Measurements from ENCODE around the gene ABCC10.
"Not testable (repeated sequence)": the region's sequence is repeated elsewhere in the genome, so short reads cannot be mapped to it uniquely, and the experiment has no call there.

The ABCC10 gene, protein sequence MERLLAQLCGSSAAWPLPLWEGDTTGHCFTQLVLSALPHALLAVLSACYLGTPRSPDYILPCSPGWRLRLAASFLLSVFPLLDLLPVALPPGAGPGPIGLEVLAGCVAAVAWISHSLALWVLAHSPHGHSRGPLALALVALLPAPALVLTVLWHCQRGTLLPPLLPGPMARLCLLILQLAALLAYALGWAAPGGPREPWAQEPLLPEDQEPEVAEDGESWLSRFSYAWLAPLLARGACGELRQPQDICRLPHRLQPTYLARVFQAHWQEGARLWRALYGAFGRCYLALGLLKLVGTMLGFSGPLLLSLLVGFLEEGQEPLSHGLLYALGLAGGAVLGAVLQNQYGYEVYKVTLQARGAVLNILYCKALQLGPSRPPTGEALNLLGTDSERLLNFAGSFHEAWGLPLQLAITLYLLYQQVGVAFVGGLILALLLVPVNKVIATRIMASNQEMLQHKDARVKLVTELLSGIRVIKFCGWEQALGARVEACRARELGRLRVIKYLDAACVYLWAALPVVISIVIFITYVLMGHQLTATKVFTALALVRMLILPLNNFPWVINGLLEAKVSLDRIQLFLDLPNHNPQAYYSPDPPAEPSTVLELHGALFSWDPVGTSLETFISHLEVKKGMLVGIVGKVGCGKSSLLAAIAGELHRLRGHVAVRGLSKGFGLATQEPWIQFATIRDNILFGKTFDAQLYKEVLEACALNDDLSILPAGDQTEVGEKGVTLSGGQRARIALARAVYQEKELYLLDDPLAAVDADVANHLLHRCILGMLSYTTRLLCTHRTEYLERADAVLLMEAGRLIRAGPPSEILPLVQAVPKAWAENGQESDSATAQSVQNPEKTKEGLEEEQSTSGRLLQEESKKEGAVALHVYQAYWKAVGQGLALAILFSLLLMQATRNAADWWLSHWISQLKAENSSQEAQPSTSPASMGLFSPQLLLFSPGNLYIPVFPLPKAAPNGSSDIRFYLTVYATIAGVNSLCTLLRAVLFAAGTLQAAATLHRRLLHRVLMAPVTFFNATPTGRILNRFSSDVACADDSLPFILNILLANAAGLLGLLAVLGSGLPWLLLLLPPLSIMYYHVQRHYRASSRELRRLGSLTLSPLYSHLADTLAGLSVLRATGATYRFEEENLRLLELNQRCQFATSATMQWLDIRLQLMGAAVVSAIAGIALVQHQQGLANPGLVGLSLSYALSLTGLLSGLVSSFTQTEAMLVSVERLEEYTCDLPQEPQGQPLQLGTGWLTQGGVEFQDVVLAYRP (N-terminal part only)

DNA sequence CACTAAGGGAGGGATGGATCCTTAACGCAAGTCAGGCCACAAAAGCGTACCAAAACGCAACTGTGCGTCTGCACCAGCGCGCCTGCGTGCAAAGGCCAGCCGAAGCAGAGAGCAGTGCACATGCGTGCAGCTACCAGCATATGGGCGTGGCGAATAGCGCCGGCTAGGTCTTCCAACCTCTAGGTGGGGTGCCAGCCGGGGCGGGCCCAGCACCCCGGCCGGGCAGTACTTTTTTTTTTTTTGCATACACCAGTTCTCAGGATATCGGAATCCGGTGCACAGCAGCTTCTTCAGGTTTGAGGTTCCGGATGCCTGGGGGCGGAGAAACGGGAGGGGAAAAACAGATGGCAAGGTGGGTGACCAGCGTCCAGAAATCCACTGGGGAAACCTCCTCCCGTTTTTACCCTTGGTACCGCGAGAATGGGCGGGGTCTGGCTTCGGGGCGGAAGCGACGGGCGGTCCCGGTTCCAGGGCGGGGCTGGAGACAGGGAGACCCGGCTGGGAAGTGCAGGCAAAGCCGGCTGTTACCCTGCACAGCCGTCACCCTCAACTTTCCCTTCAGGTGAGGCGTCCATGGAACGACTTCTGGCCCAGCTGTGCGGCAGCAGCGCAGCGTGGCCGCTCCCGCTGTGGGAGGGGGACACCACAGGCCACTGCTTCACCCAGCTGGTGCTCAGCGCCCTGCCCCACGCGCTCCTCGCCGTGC lies at the start of gene ABCC10:
Gene ABCC10 (plus strand): TSS at position 136 of the 706 bp plus-strand sequence. CDS start 438 bp downstream, at position 574.
- peak; percentile 92 for DNase-seq

DNA sequence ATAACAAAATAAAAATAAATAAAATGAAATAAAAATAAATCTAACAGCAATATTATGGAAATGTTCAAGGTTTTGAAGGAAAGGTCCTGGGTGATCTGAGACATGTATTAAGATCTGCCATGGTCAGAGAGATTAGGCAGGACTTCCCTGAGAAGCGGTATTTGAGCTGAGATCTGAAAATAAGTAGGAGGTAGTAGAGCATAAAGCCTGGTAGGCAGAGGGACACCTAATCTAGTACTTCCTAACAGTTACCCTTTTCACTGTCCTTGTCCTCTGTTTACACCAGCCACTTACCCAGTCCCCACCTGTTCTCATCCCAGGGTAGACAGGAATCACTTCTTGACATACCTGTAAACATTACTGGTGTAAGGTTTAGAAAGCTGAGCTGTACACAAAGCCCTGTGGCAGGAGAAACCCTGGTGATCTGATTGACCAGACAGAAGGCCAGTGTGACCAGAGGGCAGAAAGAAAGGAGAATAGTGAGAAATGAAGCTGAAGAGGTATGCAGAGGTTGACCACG lies 49.6 kb upstream of the ABCC10 start:
- DNase-seq: no peak

- no peak for DNase-seq
Measured at GRCh38 chr6:43378631-43379030, 48.7 kb upstream of the ABCC10 start.

- not testable (repeated sequence) for DNase-seq
Measured at GRCh38 chr6:43380858-43381257, 46.5 kb upstream of the ABCC10 start.

GRCh38 chr6:43383021-43383667 lies 44.2 kb upstream of the ABCC10 start:
- no peak for DNase-seq

- no peak for DNase-seq
Measured at GRCh38 chr6:43386492-43386891, 40.8 kb upstream of the ABCC10 start.

DNA sequence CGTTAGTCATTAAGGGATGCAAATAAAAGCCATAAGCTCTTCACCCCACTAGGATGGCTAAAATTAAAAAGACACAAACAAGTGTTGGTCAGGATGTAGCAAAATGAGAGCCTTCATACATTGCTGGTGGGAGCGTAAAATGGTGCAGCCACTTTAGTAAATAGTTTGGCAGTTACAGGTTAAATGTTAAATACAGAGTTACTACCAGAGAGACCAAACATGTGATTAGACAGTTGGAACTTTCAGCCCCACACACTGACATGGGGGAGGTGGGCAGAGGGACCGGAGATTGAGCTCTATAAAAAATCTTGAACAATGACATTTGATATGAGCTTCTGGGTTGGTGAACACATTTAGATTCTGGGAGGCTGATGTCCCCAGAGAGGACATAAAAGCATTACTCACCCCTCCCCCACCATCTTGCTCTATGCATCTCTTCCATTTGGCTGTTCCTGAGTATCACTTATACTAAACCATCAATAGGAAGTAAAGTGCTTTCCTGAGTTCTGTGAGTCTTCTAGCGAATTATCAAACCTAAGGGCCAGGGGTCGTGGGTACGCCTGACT lies 37.5 kb upstream of the ABCC10 start:
- no peak for DNase-seq

- not testable (repeated sequence) for DNase-seq
Measured at GRCh38 chr6:43390753-43391439, 36.4 kb upstream of the ABCC10 start.

- peak; percentile 37 for DNase-seq
Measured at GRCh38 chr6:43391440-43392031, 35.8 kb upstream of the ABCC10 start.

DNA sequence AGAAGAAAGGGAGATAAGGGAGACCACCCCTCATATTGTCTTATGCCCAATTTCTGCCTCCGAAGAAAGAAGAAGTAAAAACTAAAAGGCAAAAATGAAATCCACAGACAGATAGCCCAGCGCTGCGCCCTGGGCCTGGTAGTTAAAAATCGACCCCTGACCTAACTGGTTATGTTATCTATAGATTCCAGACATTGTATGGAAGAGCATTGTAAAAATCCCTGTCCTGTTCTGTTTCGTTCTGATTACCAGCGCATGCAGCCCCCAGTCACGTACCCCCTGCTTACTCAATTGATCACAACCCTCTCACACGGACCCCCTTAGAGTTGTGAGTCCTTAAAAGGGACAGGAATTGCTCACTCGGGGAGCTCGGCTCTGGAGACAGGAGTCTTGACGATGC lies 34.2 kb upstream of the ABCC10 start:
- not testable (repeated sequence) for DNase-seq

GRCh38 chr6:43393602-43394001 lies 33.7 kb upstream of the ABCC10 start:
- DNase-seq: no peak

GRCh38 chr6:43394982-43395381 lies 32.4 kb upstream of the ABCC10 start:
- DNase-seq: no peak

DNA sequence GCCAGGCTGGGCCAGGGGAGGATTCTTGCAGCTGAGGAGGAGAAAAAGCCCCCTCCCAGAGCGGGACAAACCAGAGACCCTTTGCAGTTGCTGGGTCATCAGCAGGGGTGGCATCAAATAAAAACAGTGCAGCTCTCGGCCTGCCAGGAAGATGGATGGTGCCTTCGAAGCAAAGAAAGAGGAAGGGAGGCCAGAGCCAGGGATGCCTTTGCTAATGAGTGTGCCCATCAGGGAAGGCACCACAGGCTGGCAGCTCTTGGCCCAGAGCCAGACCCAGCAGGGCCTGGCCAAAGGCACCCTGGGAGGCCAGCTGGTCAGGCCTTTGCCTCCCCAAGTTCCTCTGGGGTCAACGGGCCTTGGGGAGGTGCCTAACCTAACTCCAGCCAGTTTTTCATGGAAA lies 31.6 kb upstream of the ABCC10 start:
- DNase-seq: no peak

- DNase-seq: no peak
Measured at GRCh38 chr6:43396408-43397149, 30.8 kb upstream of the ABCC10 start.

DNA sequence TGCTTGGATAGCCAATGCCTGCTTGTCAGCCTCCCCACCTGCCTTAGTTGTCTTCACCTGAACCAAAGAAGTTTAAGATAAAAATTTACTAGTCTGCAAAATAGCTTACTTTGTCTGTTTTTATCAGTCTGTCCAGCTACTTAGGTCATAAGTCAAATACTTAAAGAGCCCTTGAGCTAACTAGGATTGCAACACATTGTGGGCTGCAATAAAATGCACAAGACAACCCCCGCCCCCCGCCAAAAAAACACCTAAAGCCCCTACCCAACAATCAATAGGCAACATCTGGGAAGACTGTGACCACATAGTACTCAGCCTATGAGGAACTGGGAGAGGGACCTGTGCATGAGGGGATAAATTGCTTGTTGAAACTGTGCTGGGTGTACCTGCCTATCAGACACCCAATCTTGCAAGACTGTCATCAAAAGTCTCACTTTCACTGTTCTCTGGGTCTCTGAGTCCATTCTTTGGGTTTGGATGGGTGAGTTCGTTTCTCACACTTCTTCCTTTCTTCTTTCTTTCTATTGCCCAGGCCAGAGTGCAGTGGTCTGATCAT lies 27.3 kb upstream of the ABCC10 start:
- no peak for DNase-seq

- no peak for DNase-seq
Measured at GRCh38 chr6:43401730-43402129, 25.6 kb upstream of the ABCC10 start.

GRCh38 chr6:43402820-43403219 lies 24.5 kb upstream of the ABCC10 start:
- no peak for DNase-seq

- no peak for DNase-seq
Measured at GRCh38 chr6:43405354-43405753, 22.0 kb upstream of the ABCC10 start.

GRCh38 chr6:43407296-43407695 lies 20.0 kb upstream of the ABCC10 start:
- DNase-seq: no peak
